Tibial artery (tissue), 4 donors: Measurements from ENCODE around the gene ATP13A1.
"Not testable (repeated sequence)": the region's sequence is repeated elsewhere in the genome, so short reads cannot be mapped to it uniquely, and the experiment has no call there.

ENCODE experiments used
- DNase-seq, 2 donors: peaks; one replicate each; pipeline ENCODE4 v3.0.0-alpha.2; 2019
- H3K27ac ChIP-seq, 2 donors: fragments of 200-600 bp; sonication (generic) in 1 of 2; 1 replicate in 1 of 2; 2 replicates in 1 of 2; pipeline ENCODE4 v1.5.1; 2018 to 2019; ENCODE audit warnings: mild to moderate bottlenecking in 1 of 2
- H3K27me3 ChIP-seq, 2 donors: fragments of 200-600 bp; sonication (generic) in 1 of 2; one replicate each; pipeline versions ENCODE4 v1.5.1 to v1.6.0; 2016 to 2019
- H3K36me3 ChIP-seq, 3 donors: fragments of 200-600 bp; sonication (generic) in 2 of 3; one replicate each; pipeline ENCODE4 v1.5.1; 2016 to 2019; ENCODE audit warnings: mild to moderate bottlenecking in 2 of 3
- H3K4me1 ChIP-seq, 4 donors: fragments of 200-600 bp; sonication (generic) in 2 of 4; 1 replicate in 3 of 4; 2 replicates in 1 of 4; pipeline ENCODE4 v1.5.1; 2016 to 2019
- H3K4me3 ChIP-seq, 2 donors: fragments of 200-600 bp; sonication (generic) in 1 of 2; 1 replicate in 1 of 2; 2 replicates in 1 of 2; pipeline ENCODE4 v1.5.1; 2018 to 2019; ENCODE audit warnings: mild to moderate bottlenecking in 2 of 2
- H3K9me3 ChIP-seq, 3 donors: fragments of 200-600 bp; sonication (generic) in 1 of 3; one replicate each; pipeline ENCODE4 v1.5.1; 2016 to 2019
- intact Hi-C: fragments of 100-400 bp; cut with DNase I; formaldehyde crosslinking; loops from one replicate; pipeline ENCODE4 v1.15.0; 2023; ENCODE audit warnings: low total_unique reads
- TF ChIP-seq, protein P1 (sequence below), 2 experiments: fragments of 200-600 bp in 1 of 2; fragments of 450-650 bp in 1 of 2; IDR thresholded peaks; one replicate each; pipeline ENCODE4 v1.5.1; 2017 to 2019; ENCODE audit warnings: antibody characterized with exemption in 2 of 2, mild to moderate bottlenecking in 1 of 2, moderate library complexity in 1 of 2

Gene ATP13A1

GRCh38 chr19:19618219-19619051 is 45.0 kb downstream of the ATP13A1 start, which contains the start of gene PBX4:
TSS of gene PBX4 (minus strand) at chr19:19618687. CDS start at chr19:19618629, 58 bp downstream.
- Histone ChIP-seq H3K27me3 (peaks cover 0 to 30% of the 10 kb centered on the region in 2 donors), H3K4me1 (peaks cover 0 to 9% (median 2%) of the 10 kb centered on the region in 4 donors), H3K36me3 (peaks cover 0 to under 1% (median 0%) of the 10 kb centered on the region in 3 donors), H3K27ac (no peak within 1 kb of the TSS), H3K9me3 (no peaks in the 10 kb centered on the region), H3K4me3 (peak within 1 kb of the TSS; percentile 22 to 44)
- intact Hi-C loops, result no loop called here
- TF ChIP-seq, protein P1, sequence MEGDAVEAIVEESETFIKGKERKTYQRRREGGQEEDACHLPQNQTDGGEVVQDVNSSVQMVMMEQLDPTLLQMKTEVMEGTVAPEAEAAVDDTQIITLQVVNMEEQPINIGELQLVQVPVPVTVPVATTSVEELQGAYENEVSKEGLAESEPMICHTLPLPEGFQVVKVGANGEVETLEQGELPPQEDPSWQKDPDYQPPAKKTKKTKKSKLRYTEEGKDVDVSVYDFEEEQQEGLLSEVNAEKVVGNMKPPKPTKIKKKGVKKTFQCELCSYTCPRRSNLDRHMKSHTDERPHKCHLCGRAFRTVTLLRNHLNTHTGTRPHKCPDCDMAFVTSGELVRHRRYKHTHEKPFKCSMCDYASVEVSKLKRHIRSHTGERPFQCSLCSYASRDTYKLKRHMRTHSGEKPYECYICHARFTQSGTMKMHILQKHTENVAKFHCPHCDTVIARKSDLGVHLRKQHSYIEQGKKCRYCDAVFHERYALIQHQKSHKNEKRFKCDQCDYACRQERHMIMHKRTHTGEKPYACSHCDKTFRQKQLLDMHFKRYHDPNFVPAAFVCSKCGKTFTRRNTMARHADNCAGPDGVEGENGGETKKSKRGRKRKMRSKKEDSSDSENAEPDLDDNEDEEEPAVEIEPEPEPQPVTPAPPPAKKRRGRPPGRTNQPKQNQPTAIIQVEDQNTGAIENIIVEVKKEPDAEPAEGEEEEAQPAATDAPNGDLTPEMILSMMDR (IDR thresholded peaks at IDR 0.05), result no peak
- peak; percentile 84 to 89 for DNase-seq

GRCh38 chr19:19615086-19615485 is 48.4 kb downstream of the ATP13A1 start:
- H3K4me3 ChIP-seq, result no peak overlapping the region
- peaks cover 0 to 9% (median 2%) of the 10 kb centered on the region in 4 donors for H3K4me1 ChIP-seq
- H3K27ac ChIP-seq, result no peak overlapping the region
- intact Hi-C loops, result no loop called here
- DNase-seq, result no peak
- peaks cover 0 to 30% of the 10 kb centered on the region in 2 donors for H3K27me3 ChIP-seq
- TF ChIP-seq, protein P1 (IDR thresholded peaks at IDR 0.05), result no peak
- H3K36me3 ChIP-seq, result no peaks in the 10 kb centered on the region
- no peaks in the 10 kb centered on the region for H3K9me3 ChIP-seq

GRCh38 chr19:19613506-19613905 is 50.0 kb downstream of the ATP13A1 start:
- Histone ChIP-seq H3K4me1 (peaks cover 0 to 6% (median 2%) of the 10 kb centered on the region in 4 donors), H3K4me3 (no peak overlapping the region), H3K27me3 (peaks cover 0 to 26% of the 10 kb centered on the region in 2 donors), H3K27ac (no peak overlapping the region), H3K36me3 (no peaks in the 10 kb centered on the region), H3K9me3 (no peaks in the 10 kb centered on the region)
- intact Hi-C loops, result no loop called here
- DNase-seq, result no peak
- TF ChIP-seq, protein P1 (IDR thresholded peaks at IDR 0.05), result no peak

DNA sequence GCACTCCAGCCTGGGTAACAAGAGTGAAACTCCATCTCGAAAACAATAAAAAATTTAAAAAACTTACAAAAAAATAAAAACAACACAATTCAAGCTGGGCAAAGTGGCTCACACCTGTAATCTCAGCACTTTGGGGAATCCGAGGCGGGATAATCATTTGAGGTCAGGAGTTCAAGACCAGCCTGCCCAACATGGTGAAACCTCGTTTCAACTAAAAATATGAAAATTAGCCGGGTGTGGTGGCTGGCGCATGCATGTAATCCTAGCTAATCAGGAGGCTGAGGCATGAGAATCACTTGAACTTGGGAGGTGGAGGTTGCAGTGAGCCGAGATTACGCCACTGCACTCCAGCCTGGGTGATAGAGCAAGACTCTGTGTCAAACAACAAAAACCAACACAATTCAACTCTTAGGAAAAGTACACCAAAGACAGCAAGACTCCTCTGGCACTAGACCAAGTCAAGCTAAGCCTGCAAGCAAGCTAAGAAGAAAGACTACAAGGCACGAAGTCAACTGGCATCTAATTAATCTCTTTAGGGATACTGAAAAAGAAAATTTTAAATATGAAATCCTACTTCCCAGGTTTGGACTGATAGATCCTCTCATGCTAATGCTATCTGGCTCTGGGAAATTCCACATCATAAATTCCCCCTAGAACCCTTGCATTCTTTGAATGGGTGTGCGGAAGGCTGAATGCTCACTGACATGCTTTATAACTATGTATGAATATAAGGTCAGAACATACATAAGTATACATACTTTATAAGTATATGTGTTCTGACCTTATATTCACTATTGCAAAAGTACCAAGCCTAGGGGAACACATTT is 52.9 kb downstream of the ATP13A1 start:
- Histone ChIP-seq H3K36me3 (no peaks in the 10 kb centered on the region), H3K4me1 (no peaks in the 10 kb centered on the region), H3K27ac (no peak overlapping the region), H3K4me3 (no peak overlapping the region), H3K9me3 (no peaks in the 10 kb centered on the region), H3K27me3 (peaks cover 0 to under 1% of the 10 kb centered on the region in 2 donors)
- TF ChIP-seq, protein P1 (IDR thresholded peaks at IDR 0.05), result no peak
- DNase-seq, result no peak
- intact Hi-C loops, result no loop called here

DNA sequence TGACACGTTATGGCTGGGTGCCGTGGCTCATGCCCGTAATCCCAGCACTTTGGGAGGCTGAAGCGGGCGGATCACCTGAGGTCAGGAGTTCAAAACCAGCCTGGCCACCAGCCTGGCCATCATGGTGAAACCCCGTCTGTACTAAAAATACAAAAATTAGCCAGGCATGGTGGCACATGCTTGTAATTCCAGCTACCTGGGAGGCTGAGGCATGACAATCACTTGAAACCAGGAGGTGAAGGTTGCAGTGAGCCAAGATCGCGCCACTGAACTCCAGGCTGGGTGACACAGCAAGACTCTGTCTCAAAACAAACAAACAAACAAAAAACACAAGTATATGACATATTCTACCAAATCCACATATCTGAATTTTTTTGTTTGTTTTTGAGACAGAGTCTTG is 56.8 kb downstream of the ATP13A1 start:
- DNase-seq, H3K4me3 ChIP-seq, H3K27me3 ChIP-seq, H3K4me1 ChIP-seq, intact Hi-C loops, H3K27ac ChIP-seq, H3K9me3 ChIP-seq, H3K36me3 ChIP-seq: not testable (repeated sequence)

DNA sequence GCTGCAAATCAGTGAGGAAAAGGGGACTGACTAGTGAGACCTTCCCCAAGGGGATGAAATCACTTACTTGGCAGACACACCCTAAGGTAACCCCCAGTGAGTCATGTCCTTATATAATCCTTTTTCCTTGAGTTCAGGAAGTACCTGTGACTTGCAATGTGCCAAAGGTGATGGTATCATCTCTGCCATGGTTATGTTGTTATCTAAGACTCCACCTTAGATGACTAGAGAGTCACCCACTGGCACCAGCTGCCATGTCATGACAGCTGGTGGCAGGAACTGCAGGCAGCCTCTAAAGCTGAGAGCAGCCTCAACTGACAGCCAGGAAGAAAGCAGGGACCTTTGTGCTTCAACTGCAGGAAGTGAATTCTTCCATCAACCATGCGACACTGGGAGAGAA is 57.5 kb downstream of the ATP13A1 start:
- no peaks in the 10 kb centered on the region for H3K36me3 ChIP-seq
- H3K27ac ChIP-seq, result no peak overlapping the region
- DNase-seq, result no peak
- TF ChIP-seq, protein P1 (IDR thresholded peaks at IDR 0.05), result no peak
- H3K9me3 ChIP-seq, result no peaks in the 10 kb centered on the region
- no peaks in the 10 kb centered on the region for H3K4me1 ChIP-seq
- H3K27me3 ChIP-seq, result no peaks in the 10 kb centered on the region
- intact Hi-C loops, result no loop called here
- H3K4me3 ChIP-seq, result no peak overlapping the region
